ENCODE results near the gene LRRC37A2.
"Not testable (repeated sequence)": the region's sequence is repeated elsewhere in the genome, so short reads cannot be mapped to it uniquely, and the experiment has no call there.

The LRRC37A2 gene

GRCh38 chr17:46598344-46598931, 86.2 kb downstream of the LRRC37A2 start:
- not testable (repeated sequence) for H3K9ac ChIP-seq (ENCODE audit: low read length in 5 of 5); H3K36me3 ChIP-seq (ENCODE audit: control insufficient read depth in 5 of 5, insufficient read depth in 5 of 5, low read length in 5 of 5); H3K27ac ChIP-seq (ENCODE audit: low read depth, low read length); H3K27me3 ChIP-seq (ENCODE audit: control insufficient read depth in 5 of 5, insufficient read depth in 4 of 5, low read length in 5 of 5); H3K4me1 ChIP-seq (ENCODE audit: control insufficient read depth in 5 of 5, insufficient read depth in 5 of 5, low read length in 5 of 5); H3K4me3 ChIP-seq (ENCODE audit: low read depth in 1 of 5, low read length in 5 of 5); H3K9me3 ChIP-seq (ENCODE audit: control insufficient read depth in 5 of 5, low read length in 5 of 5)

GRCh38 chr17:46600767-46601166, 88.5 kb downstream of the LRRC37A2 start:
- H3K4me3 ChIP-seq (ENCODE audit: low read depth in 1 of 5, low read length in 5 of 5); H3K27ac ChIP-seq (ENCODE audit: low read depth, low read length); H3K9ac ChIP-seq (ENCODE audit: low read length in 5 of 5); H3K36me3 ChIP-seq (ENCODE audit: control insufficient read depth in 5 of 5, insufficient read depth in 5 of 5, low read length in 5 of 5); H3K9me3 ChIP-seq (ENCODE audit: control insufficient read depth in 5 of 5, low read length in 5 of 5); H3K27me3 ChIP-seq (ENCODE audit: control insufficient read depth in 5 of 5, insufficient read depth in 4 of 5, low read length in 5 of 5); H3K4me1 ChIP-seq (ENCODE audit: control insufficient read depth in 5 of 5, insufficient read depth in 5 of 5, low read length in 5 of 5): not testable (repeated sequence)

- H3K27me3 ChIP-seq (ENCODE audit: control insufficient read depth in 5 of 5, insufficient read depth in 4 of 5, low read length in 5 of 5); H3K9me3 ChIP-seq (ENCODE audit: control insufficient read depth in 5 of 5, low read length in 5 of 5); H3K4me1 ChIP-seq (ENCODE audit: control insufficient read depth in 5 of 5, insufficient read depth in 5 of 5, low read length in 5 of 5); H3K9ac ChIP-seq (ENCODE audit: low read length in 5 of 5); H3K27ac ChIP-seq (ENCODE audit: low read depth, low read length); H3K4me3 ChIP-seq (ENCODE audit: low read depth in 1 of 5, low read length in 5 of 5); H3K36me3 ChIP-seq (ENCODE audit: control insufficient read depth in 5 of 5, insufficient read depth in 5 of 5, low read length in 5 of 5): not testable (repeated sequence)
These were observed 90.9 kb downstream of the LRRC37A2 start for GRCh38 chr17:46603125-46603524.
